GM18951 (cell line): Measurements from ENCODE around the gene UCHL3.

Experiments
- POLR2A ChIP-seq: IDR thresholded peaks from 4 replicates; pipeline ENCODE4 v1.6.1; 2011; ENCODE audit warnings: mild to moderate bottlenecking; ENCODE audit not compliant: insufficient read length, insufficient read depth; ENCODE audit errors: extremely low read depth
- in situ Hi-C: fragments of 300-500 bp; cut with MboI; formaldehyde crosslinking; loops from one replicate; pipeline ENCODE4 v1.12.0; 2022; ENCODE audit warnings: low sequenced_read_pairs, mixed read lengths, inconsistent platforms; ENCODE audit not compliant: unreplicated experiment

UCHL3 gene

GRCh38 chr13:75645141-75645540 is 95.5 kb downstream of the UCHL3 start:
- in situ Hi-C loops: no loop called here
- no peak for TF ChIP-seq POLR2A

- TF ChIP-seq POLR2A: no peak
- in situ Hi-C loops: no loop called here
Measured at GRCh38 chr13:75647126-75647784, 97.7 kb downstream of the UCHL3 start.

- in situ Hi-C loops: no loop called here
- TF ChIP-seq POLR2A: no peak
Measured at GRCh38 chr13:75648446-75648845, 98.9 kb downstream of the UCHL3 start.

- in situ Hi-C loops: no loop called here
- TF ChIP-seq POLR2A: no peak
Measured at GRCh38 chr13:75651013-75651412, 101.4 kb downstream of the UCHL3 start.

- in situ Hi-C loops: no loop called here
- TF ChIP-seq POLR2A: no peak
Measured at GRCh38 chr13:75652726-75653125, 103.1 kb downstream of the UCHL3 start.
